Effector memory CD4-positive, alpha-beta T cell (primary cell): ENCODE measurements around the gene REXO1.
"Not testable (repeated sequence)": the region's sequence is repeated elsewhere in the genome, so short reads cannot be mapped to it uniquely, and the experiment has no call there.

ENCODE experiments used
- DNase-seq, 3 donors: peaks; one replicate each; pipeline ENCODE4 v3.0.0-alpha.2; 2020
- H3K27ac ChIP-seq: 2 replicates; pipeline ENCODE4 v1.7.0; 2013; ENCODE audit warnings: mild to moderate bottlenecking, low read length, moderate library complexity; ENCODE audit not compliant: insufficient read depth, poor library complexity, severe bottlenecking
- H3K27me3 ChIP-seq: replicated peaks from 2 replicates; pipeline ENCODE4 v1.7.0; 2013; ENCODE audit warnings: mild to moderate bottlenecking, low read length; ENCODE audit not compliant: insufficient read depth, control insufficient read depth, poor library complexity, severe bottlenecking
- H3K36me3 ChIP-seq: 2 replicates; pipeline ENCODE4 v1.7.0; 2013; ENCODE audit warnings: mild to moderate bottlenecking, low read length, moderate library complexity; ENCODE audit not compliant: control insufficient read depth, insufficient read depth
- H3K4me1 ChIP-seq: 2 replicates; pipeline ENCODE4 v1.7.0; 2013; ENCODE audit warnings: low read length, mild to moderate bottlenecking; ENCODE audit not compliant: control insufficient read depth, insufficient read depth, poor library complexity, severe bottlenecking
- H3K4me3 ChIP-seq: 2 replicates; pipeline ENCODE4 v1.7.0; 2013; ENCODE audit warnings: low read length, low read depth, mild to moderate bottlenecking; ENCODE audit not compliant: insufficient read depth, poor library complexity, severe bottlenecking
- H3K9me3 ChIP-seq: 2 replicates; pipeline ENCODE4 v1.7.0; 2013; ENCODE audit warnings: mild to moderate bottlenecking, low read length, moderate library complexity; ENCODE audit not compliant: control insufficient read depth

The REXO1 gene

GRCh38 chr19:1806184-1807029, 41.9 kb downstream of the REXO1 start:
- H3K36me3 ChIP-seq: no peaks in the 10 kb centered on the region
- H3K27me3 ChIP-seq: no peaks in the 10 kb centered on the region
- H3K4me1 ChIP-seq: peaks cover under 1% of the 10 kb centered on the region
- DNase-seq: no peak
- H3K27ac ChIP-seq: no peak overlapping the region
- no peak overlapping the region for H3K4me3 ChIP-seq
- H3K9me3 ChIP-seq: no peaks in the 10 kb centered on the region

- no peaks in the 10 kb centered on the region for H3K36me3 ChIP-seq
- no peak for DNase-seq
Observed at GRCh38 chr19:1805401-1806183, 42.7 kb downstream of the REXO1 start.

GRCh38 chr19:1804858-1805257, 43.4 kb downstream of the REXO1 start:
- Histone ChIP-seq H3K27me3 (no peaks in the 10 kb centered on the region), H3K4me3 (no peak overlapping the region), H3K36me3 (no peaks in the 10 kb centered on the region), H3K9me3 (no peaks in the 10 kb centered on the region), H3K27ac (no peak overlapping the region), H3K4me1 (no peaks in the 10 kb centered on the region)
- no peak for DNase-seq

More at GRCh38 chr19:1805401-1806183, 42.7 kb downstream of the REXO1 start:
- Histone ChIP-seq H3K4me1 (no peaks in the 10 kb centered on the region), H3K27me3 (no peaks in the 10 kb centered on the region), H3K27ac (no peak overlapping the region), H3K9me3 (no peaks in the 10 kb centered on the region), H3K4me3 (no peak overlapping the region)

- H3K4me1 ChIP-seq: peaks cover 5% of the 10 kb centered on the region
- no peak overlapping the region for H3K27ac ChIP-seq
- H3K36me3 ChIP-seq: no peaks in the 10 kb centered on the region
- H3K4me3 ChIP-seq: no peak overlapping the region
- H3K9me3 ChIP-seq: no peaks in the 10 kb centered on the region
- no peak for DNase-seq
- no peaks in the 10 kb centered on the region for H3K27me3 ChIP-seq
Observed at GRCh38 chr19:1799695-1800342, 48.5 kb downstream of the REXO1 start.

DNA sequence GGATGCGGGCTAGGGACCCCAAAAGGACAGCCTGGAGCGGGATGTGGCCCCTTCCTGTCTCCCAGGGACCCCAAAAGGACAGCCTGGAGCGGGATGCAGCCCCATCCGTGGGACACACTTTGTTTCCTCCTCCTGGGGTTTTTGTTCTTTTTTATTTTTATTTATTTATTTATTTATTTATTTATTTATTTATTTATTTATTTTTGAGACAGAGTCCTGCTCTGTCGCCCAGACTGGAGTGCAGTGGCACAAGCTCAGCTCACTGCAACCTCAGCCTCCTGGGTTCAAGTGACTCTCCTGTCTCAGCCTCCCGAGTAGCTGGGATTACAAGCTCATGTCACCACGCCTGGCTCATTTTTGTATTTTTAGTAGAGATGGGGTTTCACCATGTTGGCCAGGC, 51.0 kb downstream of the REXO1 start:
- H3K27ac ChIP-seq, H3K27me3 ChIP-seq, H3K36me3 ChIP-seq, H3K4me3 ChIP-seq, H3K4me1 ChIP-seq, DNase-seq, H3K9me3 ChIP-seq: not testable (repeated sequence)

GRCh38 chr19:1796395-1797142, 51.7 kb downstream of the REXO1 start:
- no peaks in the 10 kb centered on the region for H3K27me3 ChIP-seq
- H3K4me1 ChIP-seq: peaks cover 5% of the 10 kb centered on the region
- no peak for DNase-seq
- H3K9me3 ChIP-seq: no peaks in the 10 kb centered on the region
- H3K4me3 ChIP-seq: no peak overlapping the region
- H3K27ac ChIP-seq: no peak overlapping the region
- H3K36me3 ChIP-seq: no peaks in the 10 kb centered on the region

DNA sequence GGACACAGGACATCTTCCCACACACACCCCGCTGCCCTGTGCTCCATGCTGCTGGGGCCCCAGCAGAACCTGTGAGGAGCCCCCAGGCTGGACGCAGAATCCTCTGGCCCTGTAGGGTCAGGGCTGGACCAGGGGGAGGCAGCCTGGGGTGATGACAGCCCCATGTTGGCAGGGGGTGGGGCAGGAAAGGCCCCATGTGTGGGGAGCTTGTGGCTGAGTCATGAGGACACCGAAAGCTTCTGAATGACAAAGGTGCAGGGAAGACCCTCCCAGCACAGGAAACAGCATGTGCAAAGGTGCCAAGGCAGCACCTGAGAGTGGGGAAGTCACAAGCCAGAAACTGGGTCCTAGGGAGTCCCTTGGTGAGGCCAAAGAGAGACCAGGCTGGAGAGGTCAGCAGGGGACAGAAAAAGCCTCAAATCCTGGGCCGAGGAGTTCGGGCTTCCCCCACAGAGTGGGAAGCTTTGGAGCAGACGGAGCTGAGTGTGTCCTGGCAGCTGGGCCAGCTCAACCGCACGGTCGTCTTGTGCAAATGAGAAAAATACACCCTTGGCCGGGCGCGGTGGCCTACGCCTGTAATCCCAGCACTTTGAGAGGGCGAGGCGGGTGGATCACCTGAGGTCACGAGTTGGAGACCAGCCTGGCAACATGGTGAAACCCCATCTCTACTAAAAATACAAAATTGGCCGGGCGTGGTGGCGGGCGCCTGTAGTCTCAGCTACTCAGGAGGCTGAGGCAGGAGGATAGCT, 53.7 kb downstream of the REXO1 start:
- H3K27ac ChIP-seq: no peak overlapping the region
- H3K4me3 ChIP-seq: no peak overlapping the region
- peaks cover 1% of the 10 kb centered on the region for H3K27me3 ChIP-seq
- H3K9me3 ChIP-seq: no peaks in the 10 kb centered on the region
- no peaks in the 10 kb centered on the region for H3K36me3 ChIP-seq
- H3K4me1 ChIP-seq: peaks cover 5% of the 10 kb centered on the region
- DNase-seq: no peak

DNA sequence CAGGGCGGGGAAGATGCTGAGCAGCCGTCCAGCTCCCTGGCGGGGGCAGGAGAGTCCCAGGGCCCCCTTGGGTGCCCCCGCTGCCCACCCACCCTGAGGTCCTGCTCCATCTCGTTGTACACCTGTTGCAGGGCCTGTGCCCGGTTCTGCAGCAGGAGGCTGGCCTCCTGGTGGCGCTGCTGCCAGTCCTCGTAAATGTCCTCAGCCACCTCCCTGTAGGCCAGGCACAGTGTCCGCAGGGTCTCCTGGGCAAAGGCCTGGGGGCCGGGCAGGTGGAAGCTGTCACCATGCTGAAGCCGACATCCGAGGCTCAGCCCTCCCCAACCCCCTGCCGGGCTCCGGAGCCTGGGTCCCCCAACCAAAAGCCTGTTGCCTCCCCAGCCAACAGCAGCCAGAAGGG, 56.4 kb downstream of the REXO1 start:
- Histone ChIP-seq H3K4me1 (peaks cover 5% of the 10 kb centered on the region), H3K4me3 (no peak overlapping the region), H3K27ac (no peak overlapping the region), H3K9me3 (no peaks in the 10 kb centered on the region), H3K27me3 (peaks cover 2% of the 10 kb centered on the region), H3K36me3 (no peaks in the 10 kb centered on the region)
- DNase-seq: no peak
